HK-2 (cell line): Measurements from ENCODE around the gene PIM1.

Experiments used
- DNase-seq: peaks from one replicate; pipeline ENCODE4 v3.0.0-alpha.2; 2018; ENCODE audit not compliant: unreplicated experiment

The PIM1 gene

GRCh38 chr6:37222125-37222967 is 52.4 kb downstream of the PIM1 start:
- peak; percentile 88 for DNase-seq

GRCh38 chr6:37222992-37223391 is 53.0 kb downstream of the PIM1 start:
- DNase-seq = no peak
